Right lobe of liver (tissue), 6 donors: ENCODE measurements around the gene GRID1. TPM values are rescaled to one million over a fixed set of nuclear protein-coding genes. Genes with fewer than 3 reads are reported as not detected.
A peak's percentile ranks its signal among the peaks of the same experiment; 100 is the strongest.

Experiments
- ATAC-seq, 4 donors: fragments of 200-7000 bp; cut with Tn5 transposase; one replicate each; pipeline ENCODE4 v1.9.1; 2020; ENCODE audit warnings: mild to moderate bottlenecking in 4 of 4, moderate library complexity in 4 of 4
- DNase-seq, 3 donors: peaks; one replicate each; pipeline ENCODE4 v3.0.0-alpha.2; 2020
- H3K27ac ChIP-seq, 3 donors: fragments of 200-600 bp; one replicate each; pipeline ENCODE4 v1.8.0; 2022
- H3K27me3 ChIP-seq, 2 donors: fragments of 200-600 bp; one replicate each; pipeline ENCODE4 v1.8.0; 2022
- H3K36me3 ChIP-seq, 4 donors: fragments of 200-600 bp; sonication (generic) in 1 of 4; one replicate each; pipeline versions ENCODE4 v1.5.1 to v1.8.0; 2017 to 2022; ENCODE audit warnings: control low read depth in 1 of 4
- H3K4me1 ChIP-seq, 4 donors: fragments of 200-600 bp; sonication (generic) in 1 of 4; one replicate each; pipeline versions ENCODE4 v1.5.1 to v1.8.0; 2017 to 2022; ENCODE audit warnings: control low read depth in 1 of 4
- H3K4me3 ChIP-seq, 3 donors: fragments of 200-600 bp; one replicate each; pipeline ENCODE4 v1.8.0; 2022
- H3K9me3 ChIP-seq, 4 donors: fragments of 200-600 bp; sonication (generic) in 1 of 4; one replicate each; pipeline versions ENCODE4 v1.5.1 to v1.8.0; 2017 to 2022; ENCODE audit warnings: control low read depth in 1 of 4
- POLR2A ChIP-seq: fragments of 450-650 bp; IDR thresholded peaks from one replicate; pipeline ENCODE4 v1.6.1; 2017; ENCODE audit warnings: antibody characterized with exemption, mild to moderate bottlenecking
- WGBS: methylation state at CpG from one replicate; pipeline ENCODE4 v1.1.6; 2018; ENCODE audit warnings: low coverage, low lambda C conversion rate; ENCODE audit not compliant: insufficient coverage; ENCODE audit errors: missing lambda C conversion rate; 5-methylcytosine and 5-hydroxymethylcytosine counted together
- intact Hi-C, 2 donors: fragments of 100-400 bp; cut with DNase I; formaldehyde crosslinking; loops; one replicate each; pipeline versions ENCODE4 v1.11.2 to v1.14.1; 2022
- total RNA-seq, 6 experiments: library from RNA; depleted of rRNA in 2 of 6; stranded (reverse); fragments of >200 nt in 2 of 6; fragmentation: NEBNext Ultra II Directional in 3 of 6; extraction: Animal tissue kit (Norgen Biotek cat#: 25700) in 3 of 6; gene quantifications; one replicate each; pipeline versions ENCODE4 v1.1.0 to v1.2.4, GENCODE V29; 2016 to 2023
- TF ChIP-seq, protein P1 (sequence below), 4 donors: fragments of 200-600 bp in 3 of 4; fragments of 450-650 bp in 1 of 4; IDR thresholded peaks; one replicate each; pipeline versions ENCODE4 v1.5.1 to v1.8.0; 2016 to 2022; ENCODE audit warnings: antibody characterized with exemption in 4 of 4, mild to moderate bottlenecking in 2 of 4
- donor health status: DM: no; HTN: yes; CAD: no.
- donor health status: DM: no; HTN: no; CAD: no.
- donor health status: DM: no; HTN: no; CAD: no.
- donor health status: DM: no; HTN: yes; CAD: no.
- donor health status: DM: no; HTN: yes; CAD: no.

GRID1 gene
- total RNA-seq, 6 experiments from 2014 or later: 0.05 to 1.9 (median 0.81) TPM

DNA sequence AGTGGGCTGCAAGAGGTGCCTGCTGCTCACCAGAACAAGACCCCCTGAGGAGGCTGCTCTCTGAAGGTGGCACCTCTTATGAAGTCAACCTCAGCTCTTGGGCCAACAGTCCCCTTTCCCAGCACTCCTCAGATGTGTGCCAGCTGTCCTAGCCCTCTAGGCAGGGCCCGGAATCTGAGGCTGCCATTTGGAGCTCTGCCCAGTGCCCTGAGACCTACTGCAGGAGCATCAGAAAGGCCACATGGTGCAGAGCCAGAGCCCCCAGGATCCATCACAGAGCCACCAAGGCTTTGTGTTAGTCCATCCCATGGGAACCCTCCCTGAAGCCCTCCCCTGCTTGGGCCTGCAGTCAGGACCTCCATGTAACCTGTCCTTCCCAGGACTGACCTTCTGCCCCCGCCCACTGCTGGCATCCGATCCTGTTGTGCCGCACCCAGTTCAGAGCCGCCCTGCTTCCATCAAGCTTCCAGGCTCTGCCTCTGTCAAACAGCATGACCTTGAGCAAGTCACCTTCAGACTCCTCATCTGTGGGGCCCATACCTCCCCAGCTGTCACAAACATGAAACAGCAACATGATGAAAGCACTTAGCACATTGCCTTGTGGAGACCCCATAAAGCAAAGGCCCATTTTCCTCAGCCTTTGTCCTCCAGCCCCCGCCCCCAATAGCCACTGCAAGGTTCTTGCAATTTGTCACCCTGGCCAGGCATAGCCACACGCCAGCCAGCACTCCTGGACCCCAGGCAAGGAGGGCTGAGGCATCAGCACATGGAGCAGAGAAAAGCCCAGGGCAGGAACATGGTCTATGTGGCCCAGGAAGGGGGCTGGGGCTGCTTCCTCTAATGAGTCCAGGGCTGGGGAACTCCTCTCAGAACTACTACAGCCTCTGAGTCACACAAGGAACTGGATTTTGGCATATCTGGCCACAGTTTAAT is 51.7 kb downstream of the GRID1 start:
- intact Hi-C loops: no loop called here
- peak in 1 of 3 donors; percentile 37 for DNase-seq
- WGBS: 79% methylated on average over 2 of the region's 7 CpGs

DNA sequence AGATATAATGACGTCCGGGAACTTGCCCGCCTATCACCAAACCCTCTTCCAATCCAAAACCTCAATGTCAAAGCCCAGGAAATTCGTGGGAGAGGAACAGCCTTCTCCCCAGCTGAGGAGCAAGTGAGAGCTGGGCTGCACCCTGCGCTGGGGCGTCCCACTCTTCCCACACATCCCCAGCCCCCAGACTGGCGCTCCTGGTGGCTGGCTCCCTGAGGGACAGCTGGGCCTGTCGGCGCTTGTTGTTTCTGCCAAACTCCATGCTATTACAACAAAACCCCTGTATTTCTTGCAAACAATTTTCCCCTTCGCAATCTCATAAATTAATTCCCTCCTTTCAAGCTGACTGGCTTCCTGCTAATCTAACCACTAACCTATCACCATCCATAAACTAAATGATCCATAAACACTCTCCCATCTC is 53.0 kb downstream of the GRID1 start:
- Histone ChIP-seq H3K27me3 (no peaks in the 10 kb centered on the region), H3K27ac (no peak overlapping the region), H3K9me3 (no peaks in the 10 kb centered on the region), H3K36me3 (no peaks in the 10 kb centered on the region), H3K4me1 (no peaks in the 10 kb centered on the region), H3K4me3 (no peak overlapping the region)
- ATAC-seq: no peak
- 81% methylated on average over 4 of the region's 10 CpGs for WGBS
- DNase-seq: no peak
- TF ChIP-seq, protein P1, sequence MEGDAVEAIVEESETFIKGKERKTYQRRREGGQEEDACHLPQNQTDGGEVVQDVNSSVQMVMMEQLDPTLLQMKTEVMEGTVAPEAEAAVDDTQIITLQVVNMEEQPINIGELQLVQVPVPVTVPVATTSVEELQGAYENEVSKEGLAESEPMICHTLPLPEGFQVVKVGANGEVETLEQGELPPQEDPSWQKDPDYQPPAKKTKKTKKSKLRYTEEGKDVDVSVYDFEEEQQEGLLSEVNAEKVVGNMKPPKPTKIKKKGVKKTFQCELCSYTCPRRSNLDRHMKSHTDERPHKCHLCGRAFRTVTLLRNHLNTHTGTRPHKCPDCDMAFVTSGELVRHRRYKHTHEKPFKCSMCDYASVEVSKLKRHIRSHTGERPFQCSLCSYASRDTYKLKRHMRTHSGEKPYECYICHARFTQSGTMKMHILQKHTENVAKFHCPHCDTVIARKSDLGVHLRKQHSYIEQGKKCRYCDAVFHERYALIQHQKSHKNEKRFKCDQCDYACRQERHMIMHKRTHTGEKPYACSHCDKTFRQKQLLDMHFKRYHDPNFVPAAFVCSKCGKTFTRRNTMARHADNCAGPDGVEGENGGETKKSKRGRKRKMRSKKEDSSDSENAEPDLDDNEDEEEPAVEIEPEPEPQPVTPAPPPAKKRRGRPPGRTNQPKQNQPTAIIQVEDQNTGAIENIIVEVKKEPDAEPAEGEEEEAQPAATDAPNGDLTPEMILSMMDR (IDR thresholded peaks at IDR 0.05): no peak
- no peak for TF ChIP-seq POLR2A
- intact Hi-C loops: no loop called here

More for the DNA sequence above, 51.7 kb downstream of the GRID1 start:
- Histone ChIP-seq H3K4me1 (no peaks in the 10 kb centered on the region), H3K9me3 (no peaks in the 10 kb centered on the region), H3K27ac (no peak overlapping the region), H3K36me3 (no peaks in the 10 kb centered on the region), H3K27me3 (no peaks in the 10 kb centered on the region), H3K4me3 (no peak overlapping the region)
- ATAC-seq: no peak
- TF ChIP-seq POLR2A: no peak
- TF ChIP-seq, protein P1 (IDR thresholded peaks at IDR 0.05): no peak

DNA sequence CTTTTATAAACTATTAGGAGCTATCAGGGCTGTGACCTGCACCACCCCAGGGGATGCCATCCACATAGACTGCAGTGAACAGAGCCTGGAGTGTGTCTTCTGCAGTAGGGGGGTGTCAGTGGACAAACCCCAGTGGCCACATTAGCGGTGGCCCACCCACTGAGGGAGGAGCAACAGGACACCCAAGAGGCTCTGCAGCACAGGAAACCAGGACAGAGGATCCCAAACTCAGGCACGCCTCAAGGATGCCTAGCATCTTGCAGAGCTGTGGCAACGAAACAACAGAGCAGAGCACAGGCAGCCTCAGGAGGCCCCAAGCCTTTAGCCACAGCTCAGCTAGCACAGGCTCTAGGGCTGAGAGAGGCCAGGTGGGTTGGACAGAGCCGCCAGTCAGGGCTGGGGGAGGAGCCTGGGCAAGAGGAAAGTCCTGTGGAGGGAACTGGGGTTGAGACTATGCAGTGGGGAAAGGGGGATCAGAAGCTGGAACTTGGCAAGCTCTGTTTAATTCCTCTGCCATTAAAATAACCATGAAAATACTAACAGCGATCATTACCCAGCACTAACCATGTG is 53.8 kb downstream of the GRID1 start:
- DNase-seq (peak in 1 of 3 donors; percentile 31), ATAC-seq (no peak)
- intact Hi-C loops: no loop called here
- no peaks in the 10 kb centered on the region for H3K9me3 ChIP-seq
- no peak overlapping the region for H3K4me3 ChIP-seq
- no peaks in the 10 kb centered on the region for H3K27me3 ChIP-seq
- no peak for TF ChIP-seq POLR2A
- TF ChIP-seq, protein P1 (IDR thresholded peaks at IDR 0.05): no peak
- WGBS: 20% methylated on average over 1 of the region's 5 CpGs
- H3K27ac ChIP-seq: no peak overlapping the region
- no peaks in the 10 kb centered on the region for H3K36me3 ChIP-seq
- H3K4me1 ChIP-seq: no peaks in the 10 kb centered on the region

DNA sequence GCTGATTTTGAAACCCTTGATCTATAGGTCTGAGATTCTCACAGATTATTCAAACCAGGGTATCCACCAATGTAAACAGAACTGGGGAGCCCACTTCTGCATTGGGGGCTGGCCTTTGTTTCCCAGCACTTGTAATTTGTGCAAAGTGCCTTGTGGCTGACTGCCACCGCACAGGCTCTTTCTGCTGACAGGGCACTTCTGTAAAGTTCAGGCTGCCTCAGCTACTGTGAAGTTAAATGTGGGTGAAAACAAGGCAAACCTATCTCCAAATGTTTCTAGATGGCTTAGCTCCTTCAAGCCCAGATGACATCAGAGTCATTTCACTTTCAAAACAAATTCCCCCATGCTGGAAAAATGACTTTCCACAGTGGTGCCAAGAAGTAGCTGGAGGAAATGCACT is 54.7 kb downstream of the GRID1 start:
- Histone ChIP-seq H3K27me3 (no peaks in the 10 kb centered on the region), H3K4me1 (no peaks in the 10 kb centered on the region), H3K9me3 (no peaks in the 10 kb centered on the region), H3K36me3 (no peaks in the 10 kb centered on the region), H3K4me3 (no peak overlapping the region), H3K27ac (no peak overlapping the region)
- intact Hi-C loops: no loop called here
- WGBS: 8% methylated on average over 1 of the region's 1 CpG
- no peak for ATAC-seq
- TF ChIP-seq POLR2A: no peak
- TF ChIP-seq, protein P1 (IDR thresholded peaks at IDR 0.05): no peak
- DNase-seq: peak in 1 of 3 donors; percentile 11
